HPDE6-E6E7 (cell line): ENCODE measurements around the gene DAP.
"Not testable (repeated sequence)": the region's sequence is repeated elsewhere in the genome, so short reads cannot be mapped to it uniquely, and the experiment has no call there.

Experiments used
- DNase-seq: peaks from one replicate; pipeline ENCODE4 v3.0.0; 2011; ENCODE audit warnings: missing footprints; ENCODE audit errors: extremely low spot score

DAP gene

GRCh38 chr5:10761185-10761932, at the start of gene DAP:
Gene DAP (minus strand): TSS chr5:10761234. CDS start chr5:10761068, 166 bp downstream.
- DNase-seq: peak; percentile 78

- DNase-seq: no peak
Measured at GRCh38 chr5:10808347-10809226, 47.6 kb upstream of the DAP start.

GRCh38 chr5:10801931-10802666, 41.1 kb upstream of the DAP start:
- DNase-seq: no peak

GRCh38 chr5:10800852-10801251, 39.8 kb upstream of the DAP start:
- no peak for DNase-seq

GRCh38 chr5:10797261-10797660, 36.2 kb upstream of the DAP start:
- DNase-seq: no peak

- DNase-seq: no peak
Measured at GRCh38 chr5:10793785-10794184, 32.8 kb upstream of the DAP start.

- no peak for DNase-seq
Measured at GRCh38 chr5:10792336-10792735, 31.3 kb upstream of the DAP start.

- no peak for DNase-seq
Measured at GRCh38 chr5:10789726-10790125, 28.7 kb upstream of the DAP start.

GRCh38 chr5:10789021-10789420, 28.0 kb upstream of the DAP start:
- no peak for DNase-seq

GRCh38 chr5:10788358-10788757, 27.3 kb upstream of the DAP start:
- no peak for DNase-seq

GRCh38 chr5:10786835-10787234, 25.8 kb upstream of the DAP start:
- no peak for DNase-seq

GRCh38 chr5:10780208-10780607, 19.2 kb upstream of the DAP start:
- not testable (repeated sequence) for DNase-seq

- no peak for DNase-seq
Measured at GRCh38 chr5:10779592-10779991, 18.6 kb upstream of the DAP start.

GRCh38 chr5:10778179-10778910, 17.3 kb upstream of the DAP start:
- DNase-seq: no peak

GRCh38 chr5:10775646-10776045, 14.6 kb upstream of the DAP start:
- no peak for DNase-seq

- DNase-seq: no peak
Measured at GRCh38 chr5:10772901-10773585, 12.0 kb upstream of the DAP start.

- DNase-seq: no peak
Measured at GRCh38 chr5:10768328-10768899, 7.4 kb upstream of the DAP start.

- no peak for DNase-seq
Measured at GRCh38 chr5:10762776-10763500, 1.9 kb upstream of the DAP start.

GRCh38 chr5:10761933-10762775, 1.1 kb upstream of the DAP start:
- DNase-seq: no peak
